Karpas-422 (cell line): ENCODE data around the gene TRABD2B. TPM values are rescaled to one million over a fixed set of nuclear protein-coding genes. Genes with fewer than 3 reads are reported as not detected.

ENCODE experiments used
- DNase-seq: peaks from one replicate; pipeline ENCODE4 v3.0.0-alpha.2; 2015
- H2AFZ ChIP-seq: fragments of 200-600 bp; sonication (generic); 2 replicates; pipeline ENCODE4 v1.6.1; 2014; ENCODE audit warnings: antibody characterized with exemption, low read length, mixed read lengths
- H3K27ac ChIP-seq: fragments of 200-600 bp; sonication (generic); 2 replicates; pipeline ENCODE4 v1.5.1; 2014; ENCODE audit warnings: mild to moderate bottlenecking, low read length, moderate library complexity
- H3K27me3 ChIP-seq: fragments of 200-600 bp; sonication (generic); 2 replicates; pipeline ENCODE4 v1.6.1; 2014; ENCODE audit warnings: low read length, mixed read lengths
- H3K36me3 ChIP-seq: fragments of 200-600 bp; sonication (generic); 2 replicates; pipeline ENCODE4 v1.6.1; 2014; ENCODE audit warnings: low read length, mixed read lengths; ENCODE audit not compliant: insufficient read depth
- H3K4me1 ChIP-seq: fragments of 200-600 bp; sonication (generic); 2 replicates; pipeline ENCODE4 v1.6.1; 2014; ENCODE audit warnings: mild to moderate bottlenecking, low read length, mixed read lengths
- H3K4me2 ChIP-seq: fragments of 200-600 bp; sonication (generic); 2 replicates; pipeline ENCODE4 v1.6.1; 2014; ENCODE audit warnings: low read length, low read depth, mild to moderate bottlenecking; ENCODE audit not compliant: poor library complexity, severe bottlenecking
- H3K4me3 ChIP-seq: fragments of 200-600 bp; sonication (generic); 2 replicates; pipeline ENCODE4 v1.5.1; 2014; ENCODE audit warnings: mild to moderate bottlenecking, antibody characterized with exemption, low read length, mixed read lengths
- H3K79me2 ChIP-seq: fragments of 200-600 bp; sonication (generic); 2 replicates; pipeline ENCODE4 v1.6.1; 2014; ENCODE audit warnings: mild to moderate bottlenecking, low read length, mixed read lengths
- H3K9ac ChIP-seq: fragments of 200-600 bp; sonication (generic); 2 replicates; pipeline ENCODE4 v1.6.0; 2014; ENCODE audit warnings: low read length
- H3K9me2 ChIP-seq: fragments of 200-600 bp; sonication (generic), shearing (Covaris generic); replicated peaks from 2 replicates; pipeline ENCODE4 v1.6.0; 2014; ENCODE audit warnings: mild to moderate bottlenecking, low read length, moderate library complexity; ENCODE audit not compliant: insufficient read depth
- H3K9me3 ChIP-seq: fragments of 300-700, 200-600 bp; sonication (generic); 2 replicates; pipeline ENCODE4 v1.6.1; 2014; ENCODE audit warnings: low read length, mixed read lengths
- H4K20me1 ChIP-seq: fragments of 200-600 bp; sonication (generic); 2 replicates; pipeline ENCODE4 v1.6.1; 2014; ENCODE audit warnings: mild to moderate bottlenecking, antibody characterized with exemption, low read length, low read depth; ENCODE audit not compliant: insufficient read depth
- total RNA-seq: library from RNA; depleted of rRNA; stranded (reverse); fragments of >200 nt; shearing (Covaris generic); gene quantifications from 2 replicates; pipeline ENCODE4 v1.2.3, GENCODE V29; 2014; ENCODE audit warnings: low replicate concordance

Gene TRABD2B
- total RNA-seq, 1 experiment from 2014 or later = not detected

DNA sequence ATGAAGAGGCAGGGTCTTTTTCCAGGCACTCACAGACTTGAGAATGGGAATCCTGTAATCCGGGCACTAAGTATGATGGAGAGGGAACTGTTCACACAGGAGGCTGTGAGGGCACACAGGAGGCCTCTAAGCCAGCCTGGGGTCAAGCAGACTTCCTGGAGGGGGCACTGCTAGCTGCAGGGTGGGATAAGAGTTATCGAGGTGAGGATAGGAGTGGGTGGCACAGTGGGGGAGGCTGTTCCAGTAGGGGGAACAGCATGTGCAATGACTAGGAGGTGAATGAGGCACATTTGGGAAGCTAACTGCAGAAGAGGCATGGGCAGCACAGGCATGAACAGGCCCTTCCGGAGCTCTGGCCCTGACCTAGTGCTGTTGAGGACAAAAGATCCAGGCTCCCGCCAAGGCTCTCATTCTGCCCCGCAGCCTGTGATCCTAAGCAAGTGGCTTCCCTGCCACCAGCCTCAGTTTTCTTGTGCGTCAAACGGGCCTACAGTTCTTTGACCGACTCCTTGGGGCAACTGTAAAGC is 216.7 kb downstream of the TRABD2B start:
- DNase-seq = peak; percentile 46
- Histone ChIP-seq H3K4me1 (no peaks in the 10 kb centered on the region), H3K36me3 (no peaks in the 10 kb centered on the region), H3K4me2 (no peak overlapping the region), H3K27me3 (no peaks in the 10 kb centered on the region), H3K27ac (no peak overlapping the region), H3K4me3 (no peak overlapping the region), H3K79me2 (no peaks in the 10 kb centered on the region), H3K9ac (no peak overlapping the region), H3K9me3 (no peaks in the 10 kb centered on the region), H4K20me1 (0 out of 2 replicates have a peak, but pooled peaks cover 2% of the 10 kb centered on the region), H2AFZ (no peak overlapping the region), H3K9me2 (no peaks in the 10 kb centered on the region)

DNA sequence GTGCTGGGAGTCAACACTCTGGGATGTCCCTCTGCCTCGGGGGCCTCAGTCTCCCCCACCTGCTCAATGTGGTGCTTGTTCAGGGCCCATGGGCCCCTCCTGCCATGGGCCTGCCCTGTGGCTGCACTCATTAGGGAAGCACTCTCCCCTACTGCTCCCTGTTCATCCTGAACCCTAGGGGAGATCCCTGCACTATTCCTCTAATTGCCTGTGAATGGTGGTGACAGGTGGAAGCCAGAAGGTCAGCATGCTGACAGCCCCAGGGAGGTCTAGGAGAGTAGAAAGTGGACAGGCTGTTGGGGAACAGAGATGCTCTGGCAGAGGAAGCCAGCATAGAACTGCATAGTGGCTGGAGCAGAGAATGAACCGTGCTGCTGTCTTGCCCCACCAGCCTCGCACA is 217.6 kb downstream of the TRABD2B start:
- H3K27ac ChIP-seq = no peak overlapping the region
- H2AFZ ChIP-seq = no peak overlapping the region
- H3K36me3 ChIP-seq = no peaks in the 10 kb centered on the region
- no peaks in the 10 kb centered on the region for H3K79me2 ChIP-seq
- H3K4me1 ChIP-seq = no peaks in the 10 kb centered on the region
- H3K27me3 ChIP-seq = no peaks in the 10 kb centered on the region
- no peaks in the 10 kb centered on the region for H3K9me2 ChIP-seq
- no peak for DNase-seq
- no peak overlapping the region for H3K9ac ChIP-seq
- no peaks in the 10 kb centered on the region for H3K9me3 ChIP-seq
- no peak overlapping the region for H3K4me2 ChIP-seq
- 0 out of 2 replicates have a peak, but pooled peaks cover 3% of the 10 kb centered on the region for H4K20me1 ChIP-seq
- no peak overlapping the region for H3K4me3 ChIP-seq

DNA sequence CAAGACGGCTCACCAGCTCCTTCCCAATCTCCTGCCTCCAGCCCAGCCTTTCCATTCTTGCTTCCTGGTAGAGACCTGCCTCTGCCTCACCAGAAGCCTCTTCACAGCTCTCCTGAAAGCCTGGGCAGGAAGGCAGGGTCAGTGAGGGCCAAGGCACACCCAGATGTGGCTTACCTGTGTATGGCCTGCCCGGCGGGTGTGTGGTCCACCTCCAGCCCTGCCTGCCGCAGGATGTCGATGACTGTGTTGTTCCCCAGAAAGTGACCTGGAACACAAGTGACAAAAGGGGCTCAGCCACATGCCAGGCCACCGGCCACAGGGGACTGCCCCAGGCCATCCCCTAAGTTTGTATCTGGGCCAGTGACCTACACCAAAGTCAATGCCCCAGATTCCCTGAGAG is 218.9 kb downstream of the TRABD2B start:
- 0 out of 2 replicates have a peak, but pooled peaks cover 3% of the 10 kb centered on the region for H4K20me1 ChIP-seq
- no peak overlapping the region for H3K9ac ChIP-seq

DNA sequence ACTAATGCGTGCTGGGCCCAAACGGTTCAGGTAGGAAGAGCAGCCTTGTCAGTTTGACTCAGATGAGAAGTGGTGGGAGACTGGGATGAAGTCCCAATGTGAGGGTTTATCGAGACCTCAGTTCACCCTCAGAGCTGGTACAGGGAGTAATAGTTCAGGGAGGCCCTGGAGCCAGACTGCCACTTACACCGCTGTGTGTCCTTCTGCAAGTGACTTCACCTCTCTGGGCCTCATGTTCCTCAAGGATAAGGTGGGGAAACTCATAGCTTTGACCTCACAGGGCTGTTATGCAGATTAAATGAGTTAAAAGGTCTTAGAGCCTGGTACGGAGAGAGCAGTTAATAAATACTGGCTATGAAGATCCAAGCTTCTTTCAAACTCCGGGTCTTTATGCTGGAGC is 219.9 kb downstream of the TRABD2B start:
- Histone ChIP-seq H3K4me1 (no peaks in the 10 kb centered on the region), H2AFZ (no peak overlapping the region), H3K9me2 (no peaks in the 10 kb centered on the region), H3K9ac (no peak overlapping the region), H3K9me3 (no peaks in the 10 kb centered on the region), H3K79me2 (no peaks in the 10 kb centered on the region), H3K27ac (no peak overlapping the region), H3K27me3 (no peaks in the 10 kb centered on the region), H3K36me3 (no peaks in the 10 kb centered on the region), H3K4me2 (no peak overlapping the region), H4K20me1 (0 out of 2 replicates have a peak, but pooled peaks cover 3% of the 10 kb centered on the region), H3K4me3 (no peak overlapping the region)
- DNase-seq = no peak

More for the DNA sequence above, 218.9 kb downstream of the TRABD2B start:
- Histone ChIP-seq H2AFZ (no peak overlapping the region), H3K27ac (no peak overlapping the region), H3K27me3 (no peaks in the 10 kb centered on the region), H3K79me2 (no peaks in the 10 kb centered on the region), H3K36me3 (no peaks in the 10 kb centered on the region), H3K4me3 (no peak overlapping the region), H3K4me2 (no peak overlapping the region), H3K9me2 (no peaks in the 10 kb centered on the region), H3K9me3 (no peaks in the 10 kb centered on the region), H3K4me1 (no peaks in the 10 kb centered on the region)
- DNase-seq = no peak

DNA sequence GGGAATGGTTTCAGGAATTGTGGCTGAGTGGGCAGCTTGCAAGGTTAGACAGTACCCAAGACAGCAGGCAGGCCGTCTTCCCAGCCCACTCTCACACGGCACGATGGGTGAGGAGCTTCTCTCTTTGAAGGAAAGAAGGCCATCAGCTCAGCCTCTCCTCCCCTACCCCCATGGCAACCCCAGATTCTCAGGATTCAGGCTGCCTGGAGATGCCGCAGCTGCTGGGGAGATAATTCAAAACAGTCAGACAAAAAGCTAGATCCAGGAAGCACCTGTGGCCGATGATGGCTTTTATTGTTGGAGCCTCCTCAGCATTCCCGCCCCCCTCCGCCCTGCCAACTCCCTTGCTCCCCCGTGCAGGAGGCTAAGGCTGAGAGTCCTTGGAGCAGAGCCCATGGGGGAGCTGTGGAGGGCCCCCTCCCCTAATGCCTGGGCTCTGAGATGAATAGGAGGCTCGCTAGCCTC is 220.5 kb downstream of the TRABD2B start:
- H3K9ac ChIP-seq = no peak overlapping the region
- H3K4me2 ChIP-seq = no peak overlapping the region
- no peak overlapping the region for H3K4me3 ChIP-seq
- no peaks in the 10 kb centered on the region for H3K9me3 ChIP-seq
- H3K79me2 ChIP-seq = no peaks in the 10 kb centered on the region
- no peak overlapping the region for H2AFZ ChIP-seq
- H3K27me3 ChIP-seq = no peaks in the 10 kb centered on the region
- 0 out of 2 replicates have a peak, but pooled peaks cover 3% of the 10 kb centered on the region for H4K20me1 ChIP-seq
- H3K27ac ChIP-seq = no peak overlapping the region
- H3K9me2 ChIP-seq = no peaks in the 10 kb centered on the region
- no peaks in the 10 kb centered on the region for H3K4me1 ChIP-seq
- DNase-seq = no peak
- H3K36me3 ChIP-seq = no peaks in the 10 kb centered on the region

DNA sequence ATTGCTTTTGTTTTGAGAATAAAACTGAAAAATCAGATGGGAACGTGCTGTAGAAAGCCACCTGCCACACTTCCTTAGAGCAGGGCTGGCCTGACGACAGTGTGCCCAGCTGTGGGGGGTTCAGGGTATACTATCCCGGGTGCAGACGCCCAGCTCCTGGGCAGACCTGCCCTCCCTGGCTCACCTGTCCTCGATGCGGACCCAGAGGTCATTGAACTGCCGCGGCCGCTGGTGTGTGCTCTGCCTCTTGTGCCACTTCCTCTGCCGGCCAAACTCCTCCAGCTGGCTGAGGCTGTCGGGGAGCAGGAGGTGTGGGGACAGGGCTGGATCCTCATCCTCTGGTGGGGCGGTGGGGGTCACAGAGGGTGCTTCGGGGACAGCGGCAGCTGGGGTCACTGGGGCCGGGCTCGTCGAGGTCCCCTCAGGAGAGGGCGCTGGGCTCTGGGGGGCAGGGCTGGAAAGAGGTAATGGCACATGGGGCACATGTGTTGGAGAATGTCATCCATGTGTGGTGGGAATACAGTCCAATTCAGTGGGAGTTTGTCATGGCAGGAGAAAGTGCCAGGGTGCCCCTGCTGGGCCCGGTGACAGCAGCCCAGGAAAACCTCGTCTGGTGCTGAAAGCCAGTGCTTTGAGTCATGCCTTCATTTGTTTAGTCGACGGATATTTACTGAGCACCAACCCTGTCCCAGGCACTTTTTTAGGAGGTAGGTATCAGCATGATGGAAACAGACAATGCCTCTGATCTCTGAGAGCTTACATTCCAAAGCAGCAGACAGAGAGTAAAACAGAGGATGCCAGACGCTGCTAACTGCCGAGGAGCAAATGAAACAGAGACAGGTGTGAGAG is 222.0 kb downstream of the TRABD2B start:
- Histone ChIP-seq H3K4me3 (no peak overlapping the region), H2AFZ (no peak overlapping the region), H3K9me3 (no peaks in the 10 kb centered on the region), H3K27me3 (no peaks in the 10 kb centered on the region), H3K79me2 (no peaks in the 10 kb centered on the region), H3K36me3 (no peaks in the 10 kb centered on the region), H4K20me1 (0 out of 2 replicates have a peak, but pooled peaks cover 3% of the 10 kb centered on the region), H3K27ac (no peak overlapping the region), H3K9ac (no peak overlapping the region), H3K4me2 (no peak overlapping the region), H3K4me1 (no peaks in the 10 kb centered on the region), H3K9me2 (no peaks in the 10 kb centered on the region)
- no peak for DNase-seq

DNA sequence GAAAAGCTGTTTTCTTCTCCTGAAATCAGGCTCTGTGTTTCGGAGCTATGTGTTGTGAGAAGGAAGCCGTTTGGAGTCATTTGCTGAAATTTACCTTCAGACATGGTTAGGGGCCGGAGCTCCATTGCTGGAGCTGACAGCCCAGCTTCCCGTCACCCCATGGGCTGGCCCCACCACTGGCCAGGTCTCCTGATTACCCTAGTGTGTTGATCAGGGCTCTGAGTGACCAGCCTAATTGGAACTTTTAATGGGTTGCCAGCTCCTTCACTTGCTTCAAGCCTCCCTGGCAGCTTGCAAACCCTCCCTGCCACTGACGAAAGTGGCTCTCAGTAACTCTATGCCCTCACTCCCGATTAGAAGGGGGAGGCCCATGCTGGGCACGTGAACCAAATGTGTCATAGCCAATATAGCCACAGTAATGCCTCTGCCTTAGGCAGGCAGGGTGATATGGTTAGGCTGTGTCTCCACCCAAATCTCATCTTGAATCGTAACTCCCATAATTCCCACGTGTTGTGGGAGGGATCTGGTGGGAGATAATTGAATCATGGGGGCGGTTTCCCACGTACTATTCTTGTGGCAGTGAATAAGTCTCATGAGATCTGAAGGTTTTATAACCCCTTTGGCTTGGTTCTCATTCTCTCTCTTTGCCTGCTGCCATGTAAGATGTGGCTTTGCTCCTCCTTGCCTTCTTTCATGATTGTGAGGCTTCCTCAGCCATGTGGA is 224.1 kb downstream of the TRABD2B start:
- no peaks in the 10 kb centered on the region for H3K27me3 ChIP-seq
- no peak for DNase-seq
- H3K4me3 ChIP-seq = no peak overlapping the region
- H3K9me2 ChIP-seq = no peaks in the 10 kb centered on the region
- H3K4me2 ChIP-seq = no peak overlapping the region
- 0 out of 2 replicates have a peak, but pooled peaks cover 3% of the 10 kb centered on the region for H4K20me1 ChIP-seq
- no peak overlapping the region for H2AFZ ChIP-seq
- no peaks in the 10 kb centered on the region for H3K36me3 ChIP-seq
- H3K4me1 ChIP-seq = no peaks in the 10 kb centered on the region
- H3K79me2 ChIP-seq = no peaks in the 10 kb centered on the region
- H3K9me3 ChIP-seq = no peaks in the 10 kb centered on the region
- H3K27ac ChIP-seq = no peak overlapping the region
- no peak overlapping the region for H3K9ac ChIP-seq

DNA sequence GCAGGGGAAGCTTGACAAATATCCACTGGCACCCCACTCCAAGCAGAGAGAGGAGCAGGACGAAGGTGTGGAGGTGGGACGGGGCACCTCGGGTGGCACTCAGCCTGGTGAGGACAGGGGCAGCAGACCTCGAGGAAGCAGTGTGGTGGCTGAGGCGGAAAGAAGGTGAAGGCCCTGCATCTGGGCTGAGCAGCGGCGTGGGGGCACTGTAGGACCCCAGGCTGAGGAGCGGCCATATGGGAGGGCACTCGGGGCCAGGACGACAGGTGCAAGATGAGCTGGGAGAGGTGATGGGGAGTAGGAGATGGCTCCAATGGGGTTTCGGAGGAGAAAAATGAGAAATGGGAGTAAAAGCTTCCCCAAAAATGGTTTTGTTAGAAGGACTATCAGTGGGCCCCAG is 224.9 kb downstream of the TRABD2B start:
- Histone ChIP-seq H3K9ac (no peak overlapping the region), H4K20me1 (0 out of 2 replicates have a peak, but pooled peaks cover 3% of the 10 kb centered on the region), H3K4me1 (no peaks in the 10 kb centered on the region), H3K9me2 (no peaks in the 10 kb centered on the region), H3K4me2 (no peak overlapping the region), H2AFZ (no peak overlapping the region), H3K79me2 (no peaks in the 10 kb centered on the region), H3K9me3 (no peaks in the 10 kb centered on the region), H3K27ac (no peak overlapping the region), H3K36me3 (no peaks in the 10 kb centered on the region), H3K27me3 (no peaks in the 10 kb centered on the region), H3K4me3 (no peak overlapping the region)
- no peak for DNase-seq
